Activated naive CD4-positive, alpha-beta T cell (primary cell): ENCODE measurements around the gene MIPOL1.
"Not testable (repeated sequence)": the region's sequence is repeated elsewhere in the genome, so short reads cannot be mapped to it uniquely, and the experiment has no call there.

Source experiments
- DNase-seq, 4 experiments: peaks; one replicate each; lab custom pipeline; 2025; lab: John Stamatoyannopoulos, UW

Gene MIPOL1, protein sequence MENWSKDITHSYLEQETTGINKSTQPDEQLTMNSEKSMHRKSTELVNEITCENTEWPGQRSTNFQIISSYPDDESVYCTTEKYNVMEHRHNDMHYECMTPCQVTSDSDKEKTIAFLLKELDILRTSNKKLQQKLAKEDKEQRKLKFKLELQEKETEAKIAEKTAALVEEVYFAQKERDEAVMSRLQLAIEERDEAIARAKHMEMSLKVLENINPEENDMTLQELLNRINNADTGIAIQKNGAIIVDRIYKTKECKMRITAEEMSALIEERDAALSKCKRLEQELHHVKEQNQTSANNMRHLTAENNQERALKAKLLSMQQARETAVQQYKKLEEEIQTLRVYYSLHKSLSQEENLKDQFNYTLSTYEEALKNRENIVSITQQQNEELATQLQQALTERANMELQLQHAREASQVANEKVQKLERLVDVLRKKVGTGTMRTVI

DNA sequence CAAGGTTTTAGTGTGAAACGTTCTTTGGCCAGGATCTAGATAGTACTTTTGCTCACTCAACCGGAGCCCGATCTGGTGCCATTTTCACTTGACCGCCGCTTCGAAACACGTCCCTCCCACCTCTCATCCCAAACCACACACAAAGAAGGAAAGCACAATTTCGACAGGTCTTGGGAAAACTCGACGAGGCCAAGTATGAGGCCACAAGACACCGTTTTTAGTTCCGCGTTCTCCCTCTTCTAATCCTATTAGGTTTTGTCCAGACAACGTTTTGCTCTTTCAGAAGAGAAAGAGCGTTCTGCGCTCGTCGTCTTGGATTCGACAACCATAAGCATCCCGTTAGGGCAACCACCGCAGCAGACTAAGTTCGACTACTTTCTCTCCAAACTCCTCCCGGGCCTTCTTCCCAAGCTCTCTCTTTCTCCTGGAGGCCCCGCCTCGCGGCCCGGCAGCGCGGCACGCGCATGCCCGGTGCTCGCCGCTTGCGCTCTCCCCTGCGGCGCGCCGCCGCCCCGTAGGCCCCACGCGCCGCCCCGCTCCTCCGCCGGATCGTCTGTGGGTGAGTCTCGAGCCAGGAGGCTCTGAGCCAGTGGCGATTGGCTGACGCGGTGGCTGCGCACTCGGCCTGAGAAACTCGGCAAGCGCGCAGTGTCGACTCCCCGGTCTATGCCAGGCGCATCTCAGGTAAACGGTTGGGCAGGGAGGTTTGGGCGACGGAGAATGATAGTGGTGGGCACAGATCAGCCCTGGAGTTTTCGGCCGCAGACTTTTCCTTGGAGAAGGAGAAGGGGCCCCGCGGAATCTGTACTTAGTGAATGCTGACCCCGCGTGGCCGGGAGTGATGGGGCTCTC lies at the start of gene MIPOL1:
TSS of gene MIPOL1 (plus strand) at position 517 of the 852 bp plus-strand sequence. CDS start 49,952 bp downstream, outside the sequence.
- DNase-seq, result no peak

DNA sequence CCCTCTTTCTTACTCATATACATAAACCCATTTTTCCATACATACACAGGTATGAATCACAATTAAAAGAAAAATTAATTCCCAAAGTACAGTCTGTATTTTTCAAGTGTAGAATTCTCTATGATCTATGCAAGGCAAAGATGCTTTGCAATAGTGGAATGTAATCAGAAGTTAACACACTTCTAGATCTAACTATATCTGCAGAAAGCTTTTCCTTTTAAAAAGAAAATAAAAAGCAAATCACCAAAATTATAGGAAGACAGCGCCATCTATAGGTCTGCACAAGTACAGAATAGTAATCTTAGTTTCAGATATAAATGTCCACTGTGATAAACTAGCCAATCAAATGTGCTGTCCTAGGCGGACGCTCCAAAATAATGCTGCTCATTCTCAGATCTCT lies 47.3 kb upstream of the MIPOL1 start:
- DNase-seq, result no peak

DNA sequence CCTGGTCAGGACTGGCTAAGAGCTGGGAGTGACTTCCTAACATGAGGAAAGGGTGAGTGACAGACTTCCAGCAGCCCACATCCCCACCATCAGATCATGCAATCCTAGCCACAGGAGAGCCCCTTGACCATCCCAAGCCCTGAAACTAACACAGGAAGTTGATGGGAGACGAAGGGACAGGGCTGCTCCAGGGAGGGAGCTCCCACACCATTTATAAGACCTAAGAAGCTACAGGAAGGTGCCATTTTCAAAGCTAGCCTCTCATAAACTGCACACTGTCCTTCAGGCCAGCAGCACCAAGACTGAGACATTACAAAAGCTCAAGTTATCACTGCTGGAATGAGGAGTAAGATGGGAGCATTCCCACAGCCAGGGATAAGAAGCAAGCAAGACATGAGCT lies 44.7 kb upstream of the MIPOL1 start:
- no peak for DNase-seq

DNA sequence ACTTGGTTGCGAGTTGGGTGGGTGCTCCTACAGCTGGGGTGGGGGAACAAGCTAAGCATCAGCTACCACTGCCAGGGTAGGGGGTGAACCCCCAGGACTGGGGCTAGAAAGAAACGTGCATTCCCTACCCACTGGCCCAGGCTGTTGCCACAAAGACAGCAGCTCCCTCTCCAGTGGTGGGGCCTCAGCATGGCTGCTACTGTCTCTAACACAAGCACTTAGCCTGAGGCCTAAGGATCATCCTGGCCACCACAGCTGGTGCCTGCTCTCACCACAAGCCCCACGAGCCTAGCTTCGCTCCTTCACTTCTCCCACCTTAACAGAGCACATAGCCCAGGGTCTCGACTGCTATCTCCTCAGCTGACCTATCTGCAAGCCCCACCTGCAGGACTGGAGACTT lies 44.3 kb upstream of the MIPOL1 start:
- no peak for DNase-seq

DNA sequence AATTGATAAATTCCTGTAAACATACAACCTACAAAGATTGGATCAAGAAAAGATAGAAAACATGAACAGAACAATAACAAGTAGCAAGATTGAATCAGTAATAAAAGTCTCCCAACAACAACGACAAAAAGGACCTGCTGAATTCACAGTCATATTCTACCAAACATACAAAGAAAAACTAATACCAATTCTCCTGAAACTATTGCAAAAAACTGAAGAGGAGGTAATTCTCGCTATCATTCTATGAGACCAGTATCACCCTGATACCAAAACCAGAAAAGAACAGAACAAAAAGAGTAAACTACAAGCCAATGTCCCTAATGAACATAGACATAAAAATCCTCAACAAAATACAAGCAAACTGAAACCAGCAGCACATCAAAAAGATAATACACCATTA lies 39.8 kb upstream of the MIPOL1 start:
- DNase-seq, result no peak

DNA sequence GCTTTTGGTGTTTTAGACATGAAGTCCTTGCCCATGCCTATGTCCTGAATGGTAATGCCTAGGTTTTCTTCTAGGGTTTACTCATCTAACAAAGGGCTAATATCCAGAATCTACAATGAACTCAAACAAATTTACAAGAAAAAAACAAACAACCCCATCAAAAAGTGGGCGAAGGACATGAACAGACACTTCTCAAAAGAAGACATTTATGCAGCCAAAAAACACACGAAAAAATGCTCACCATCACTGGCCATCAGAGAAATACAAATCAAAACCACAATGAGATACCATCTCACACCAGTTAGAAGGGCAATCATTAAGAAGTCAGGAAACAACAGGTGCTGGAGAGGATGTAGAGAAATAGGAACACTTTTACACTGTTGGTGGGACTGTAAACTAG lies 35.4 kb upstream of the MIPOL1 start:
- not testable (repeated sequence) for DNase-seq

DNA sequence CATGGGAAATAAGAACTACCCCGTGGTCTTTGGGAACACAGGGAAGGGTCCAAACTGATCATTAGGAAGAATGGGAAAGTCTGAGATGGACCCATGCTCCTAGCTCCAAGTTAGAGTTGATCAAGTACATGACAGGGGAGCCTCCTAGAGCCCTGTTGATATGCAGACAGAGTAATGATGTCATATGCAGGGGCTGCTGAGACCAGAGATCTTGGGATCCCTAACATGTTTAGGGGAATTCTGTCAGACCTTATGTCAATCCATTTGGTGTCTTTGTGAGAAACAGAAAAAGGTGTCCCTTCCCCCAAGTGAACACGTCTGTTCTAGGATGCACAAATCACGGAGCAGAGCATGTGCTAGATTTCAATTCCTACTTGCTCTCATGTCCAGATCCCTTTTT lies 31.9 kb upstream of the MIPOL1 start:
- no peak for DNase-seq

GRCh38 chr14:37167151-37168047 lies 30.3 kb upstream of the MIPOL1 start:
- DNase-seq, result no peak

DNA sequence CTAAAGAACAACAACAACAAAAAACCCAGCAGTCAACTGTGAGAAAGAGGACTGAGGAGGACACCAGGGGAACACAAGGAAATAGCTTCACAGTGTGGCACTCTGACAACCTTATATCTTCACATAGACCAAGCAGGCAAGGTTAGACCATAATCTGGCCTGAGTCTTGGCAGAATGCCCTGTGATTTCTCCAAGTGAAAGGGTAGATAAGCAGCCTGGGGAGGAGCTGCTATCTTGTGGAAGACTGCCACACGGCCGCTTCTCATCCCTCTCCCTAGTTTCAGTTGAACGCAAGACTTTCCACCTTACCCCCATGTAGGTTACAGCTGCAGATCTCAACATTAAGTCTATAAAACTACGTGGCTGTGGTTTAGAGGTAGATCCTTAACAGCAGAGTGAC lies 29.0 kb upstream of the MIPOL1 start:
- no peak for DNase-seq

GRCh38 chr14:37170237-37170636 lies 27.5 kb upstream of the MIPOL1 start:
- no peak for DNase-seq

DNA sequence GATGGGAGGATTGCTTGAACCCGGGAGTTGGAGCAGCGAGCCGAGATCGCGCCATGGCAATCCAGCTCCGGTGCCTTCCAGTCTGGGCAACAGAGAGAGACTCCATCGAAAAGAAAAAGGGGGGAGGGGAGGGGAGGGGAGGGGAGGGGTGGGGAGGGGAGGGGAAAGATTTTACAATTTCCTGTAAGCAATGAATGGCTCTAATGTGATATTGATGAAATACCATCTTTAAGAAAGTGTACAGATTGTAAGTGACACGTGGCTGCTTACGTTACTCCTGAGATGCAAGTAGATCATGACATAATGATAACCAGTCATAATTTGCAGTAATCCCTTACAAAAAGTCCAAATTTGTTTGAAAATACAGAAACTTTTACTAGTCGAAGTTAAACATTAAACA lies 26.7 kb upstream of the MIPOL1 start:
- no peak for DNase-seq

DNA sequence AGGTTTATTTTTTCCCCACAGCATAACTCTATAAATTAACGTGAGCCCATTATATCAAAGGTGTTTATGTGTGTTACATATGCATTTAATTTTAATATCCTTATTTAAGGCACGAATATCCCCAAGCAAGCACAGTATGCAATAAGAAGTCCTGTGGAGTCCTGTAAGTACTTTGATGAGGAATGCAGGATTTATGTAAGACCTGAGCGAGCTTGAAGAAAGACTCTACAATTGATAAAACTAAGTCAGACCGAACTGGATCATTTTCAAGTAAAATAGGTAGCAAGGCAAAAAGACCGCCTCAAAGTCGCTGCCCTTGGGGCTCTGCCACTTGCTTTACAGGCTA lies 26.1 kb upstream of the MIPOL1 start:
- no peak for DNase-seq

DNA sequence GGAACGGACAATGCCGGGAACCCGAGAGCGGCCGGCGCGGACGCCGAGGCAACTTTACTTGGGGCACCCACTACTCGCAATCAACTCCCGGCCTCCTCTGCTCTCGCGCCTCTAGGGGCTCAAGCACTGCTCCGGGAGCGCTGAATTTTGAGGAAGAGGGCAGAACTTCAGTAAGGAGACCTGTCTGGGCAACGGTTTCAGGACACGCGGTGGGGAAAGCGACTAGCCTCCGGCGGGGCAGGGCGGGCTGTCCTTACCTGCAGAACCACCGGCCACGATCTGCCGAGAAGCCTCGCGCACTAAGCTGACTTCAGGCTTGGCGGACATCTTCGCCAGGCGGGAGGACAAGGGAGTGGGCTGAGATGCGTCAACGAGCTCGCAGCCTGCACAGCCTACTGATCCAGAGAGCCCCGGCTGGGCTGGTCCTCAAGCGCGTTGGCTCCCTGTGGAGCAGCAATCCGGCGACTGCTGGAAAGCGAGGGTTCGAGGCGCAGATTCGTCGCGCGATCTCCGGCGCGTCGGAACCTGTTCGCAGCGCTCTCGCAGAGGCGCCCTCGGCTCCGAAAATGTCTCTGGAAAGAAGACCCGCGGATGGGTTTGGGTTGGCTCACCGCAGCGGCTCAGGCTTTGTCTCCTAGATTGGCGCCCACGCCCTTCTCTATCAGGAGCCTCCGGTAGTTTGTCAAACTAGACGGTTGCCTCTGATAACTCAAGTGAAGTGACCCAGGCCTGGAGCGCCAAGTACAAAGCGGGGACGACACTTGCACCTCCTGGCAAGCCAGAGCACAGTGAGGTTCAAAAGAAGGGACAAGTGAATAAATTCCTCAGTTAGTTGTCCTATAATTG lies 25.5 kb upstream of the MIPOL1 start, which contains the start of gene SLC25A21:
TSS of gene SLC25A21 (minus strand) at position 583 of the 846 bp plus-strand sequence.
- DNase-seq, result no peak

- no peak for DNase-seq
Measured at GRCh38 chr14:37172936-37173614, 24.7 kb upstream of the MIPOL1 start.

DNA sequence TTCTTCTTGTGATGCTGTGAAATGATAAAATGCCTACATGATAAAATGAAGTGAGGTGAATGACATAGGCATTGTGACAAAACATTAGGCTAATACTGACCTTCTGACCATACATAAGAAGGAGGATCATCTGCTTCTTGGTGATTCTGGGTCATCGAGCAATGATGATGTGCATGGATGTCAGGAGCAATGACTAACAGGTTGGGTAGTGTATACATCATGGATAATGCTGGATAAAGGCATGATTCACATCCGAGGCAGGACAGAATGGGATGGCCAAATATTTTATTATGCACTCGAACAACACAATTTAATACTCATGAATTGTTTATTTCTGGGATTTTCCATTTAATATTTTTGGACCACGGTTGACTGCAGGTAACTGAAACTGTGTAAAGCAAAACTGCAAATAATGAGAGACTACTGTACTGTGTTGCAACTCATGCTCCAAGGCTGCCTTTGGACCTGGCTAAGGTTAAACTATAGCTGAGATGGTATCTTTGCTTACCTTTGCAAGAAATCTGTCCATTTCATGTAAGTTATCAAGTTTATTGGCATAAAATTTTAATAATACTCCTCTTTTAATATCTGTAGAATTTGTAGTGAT lies 17.7 kb upstream of the MIPOL1 start:
- no peak for DNase-seq

DNA sequence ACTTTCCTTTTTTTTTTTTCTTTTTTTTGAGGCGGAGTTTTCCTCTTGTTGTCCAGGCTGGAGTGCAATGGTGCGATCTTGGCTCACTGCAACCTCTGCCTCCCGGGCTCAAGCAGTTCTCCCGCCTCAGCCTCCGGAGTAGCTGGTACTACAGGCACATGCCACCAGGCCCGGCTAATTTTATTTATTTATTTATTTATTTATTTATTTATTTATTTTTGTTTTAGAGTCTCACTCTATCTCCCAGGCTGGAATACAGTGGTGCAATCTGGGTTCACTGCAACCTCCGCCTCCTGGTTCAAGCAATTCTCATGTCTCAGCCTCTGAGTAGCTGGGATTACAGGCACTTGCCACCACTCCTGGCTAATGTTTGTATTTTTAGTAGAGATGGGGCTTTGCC lies 16.9 kb upstream of the MIPOL1 start:
- not testable (repeated sequence) for DNase-seq

DNA sequence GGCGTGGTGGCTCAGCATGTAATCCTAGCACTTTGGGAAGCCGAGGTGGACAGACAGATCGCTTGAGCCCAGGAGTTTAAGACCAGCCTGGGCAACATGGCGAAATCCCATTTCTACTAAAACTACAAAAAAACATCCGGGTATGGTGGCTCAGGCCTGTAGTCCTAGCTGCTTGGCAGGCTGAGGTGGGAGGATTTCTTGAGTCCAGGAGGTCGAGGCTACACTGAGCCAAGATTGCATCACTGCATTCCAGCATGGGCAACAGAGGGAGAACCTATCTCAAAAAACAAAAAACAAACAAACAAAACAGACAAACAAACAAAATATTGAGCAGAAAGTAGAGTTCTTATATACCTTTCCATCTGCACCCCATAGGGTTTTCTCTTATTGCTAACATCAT lies 16.3 kb upstream of the MIPOL1 start:
- DNase-seq, result no peak

GRCh38 chr14:37184520-37184919 lies 13.2 kb upstream of the MIPOL1 start:
- not testable (repeated sequence) for DNase-seq

DNA sequence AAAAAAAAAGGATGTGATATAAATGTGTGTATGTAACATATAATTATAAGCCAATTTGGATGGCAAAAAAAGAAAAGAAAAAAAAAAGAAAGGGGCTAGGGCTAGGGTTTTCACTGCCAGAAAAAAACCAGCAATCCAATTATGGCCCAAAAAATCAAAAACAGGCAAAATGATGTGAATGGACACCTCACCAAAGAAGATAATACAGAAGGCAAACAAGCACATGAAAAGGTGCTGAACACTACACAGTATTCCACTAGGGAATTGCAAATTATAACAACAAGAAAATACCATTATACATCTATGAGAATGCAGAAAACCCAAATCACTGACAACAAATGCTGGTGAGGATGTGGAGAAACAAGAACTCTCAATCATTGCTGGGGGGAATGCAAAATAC lies 12.1 kb upstream of the MIPOL1 start:
- no peak for DNase-seq

DNA sequence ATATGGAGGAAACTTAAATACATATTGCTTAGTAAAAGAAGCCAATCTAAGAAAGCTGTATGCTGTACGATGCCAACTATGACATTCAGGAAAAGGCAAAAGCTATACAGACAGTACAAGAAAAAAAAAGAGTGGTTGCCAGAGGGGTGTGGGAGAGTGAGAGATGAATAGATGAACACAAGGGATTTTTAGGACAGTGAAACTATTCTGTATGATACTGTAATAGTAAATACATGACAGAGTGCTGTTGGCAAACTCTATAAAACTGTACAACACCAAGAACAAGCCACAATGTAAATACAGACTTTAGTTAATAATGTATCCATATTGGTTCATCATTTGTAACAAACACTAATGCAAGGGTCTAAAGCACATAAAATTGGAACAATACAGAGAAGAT lies 10.9 kb upstream of the MIPOL1 start:
- DNase-seq, result no peak
